Tibial artery (tissue), 4 donors: ENCODE results near the gene BCL2.
"Not testable (repeated sequence)": the region's sequence is repeated elsewhere in the genome, so short reads cannot be mapped to it uniquely, and the experiment has no call there.

ENCODE experiments used
- DNase-seq, 2 donors: peaks; one replicate each; pipeline ENCODE4 v3.0.0-alpha.2; 2019
- H3K27ac ChIP-seq, 2 donors: fragments of 200-600 bp; sonication (generic) in 1 of 2; 1 replicate in 1 of 2; 2 replicates in 1 of 2; pipeline ENCODE4 v1.5.1; 2018 to 2019; ENCODE audit warnings: mild to moderate bottlenecking in 1 of 2
- H3K27me3 ChIP-seq, 2 donors: fragments of 200-600 bp; sonication (generic) in 1 of 2; one replicate each; pipeline versions ENCODE4 v1.5.1 to v1.6.0; 2016 to 2019
- H3K36me3 ChIP-seq, 3 donors: fragments of 200-600 bp; sonication (generic) in 2 of 3; one replicate each; pipeline ENCODE4 v1.5.1; 2016 to 2019; ENCODE audit warnings: mild to moderate bottlenecking in 2 of 3
- H3K4me1 ChIP-seq, 4 donors: fragments of 200-600 bp; sonication (generic) in 2 of 4; 1 replicate in 3 of 4; 2 replicates in 1 of 4; pipeline ENCODE4 v1.5.1; 2016 to 2019
- H3K4me3 ChIP-seq, 2 donors: fragments of 200-600 bp; sonication (generic) in 1 of 2; 1 replicate in 1 of 2; 2 replicates in 1 of 2; pipeline ENCODE4 v1.5.1; 2018 to 2019; ENCODE audit warnings: mild to moderate bottlenecking in 2 of 2
- H3K9me3 ChIP-seq, 3 donors: fragments of 200-600 bp; sonication (generic) in 1 of 3; one replicate each; pipeline ENCODE4 v1.5.1; 2016 to 2019
- CTCF ChIP-seq, 2 experiments: fragments of 200-600 bp in 1 of 2; fragments of 450-650 bp in 1 of 2; IDR thresholded peaks; one replicate each; pipeline ENCODE4 v1.5.1; 2017 to 2019; ENCODE audit warnings: antibody characterized with exemption in 2 of 2, mild to moderate bottlenecking in 1 of 2, moderate library complexity in 1 of 2
- intact Hi-C: fragments of 100-400 bp; cut with DNase I; formaldehyde crosslinking; loops from one replicate; pipeline ENCODE4 v1.15.0; 2023; ENCODE audit warnings: low total_unique reads

BCL2 gene

GRCh38 chr18:63240531-63241316 is 78.8 kb downstream of the BCL2 start:
- no peaks in the 10 kb centered on the region for H3K36me3 ChIP-seq
- intact Hi-C loops: no loop called here
- H3K4me3 ChIP-seq: no peak overlapping the region
- no peaks in the 10 kb centered on the region for H3K9me3 ChIP-seq
- DNase-seq: no peak
- peak overlapping the region in 1 of 2 donors; percentile 13 for H3K27ac ChIP-seq
- TF ChIP-seq CTCF (IDR thresholded peaks at IDR 0.05): no peak
- peaks cover 0 to 38% (median 27%) of the 10 kb centered on the region in 4 donors for H3K4me1 ChIP-seq
- H3K27me3 ChIP-seq: no peaks in the 10 kb centered on the region

- H3K4me3 ChIP-seq: no peak overlapping the region
- no peaks in the 10 kb centered on the region for H3K9me3 ChIP-seq
- H3K36me3 ChIP-seq: no peaks in the 10 kb centered on the region
- no peak for DNase-seq
- peaks cover 0 to 43% (median 27%) of the 10 kb centered on the region in 4 donors for H3K4me1 ChIP-seq
- intact Hi-C loops: no loop called here
- peak overlapping the region; percentile 80 to 82 for H3K27ac ChIP-seq
- no peak for TF ChIP-seq CTCF (IDR thresholded peaks at IDR 0.05)
- H3K27me3 ChIP-seq: no peaks in the 10 kb centered on the region
Measured at GRCh38 chr18:63238693-63239075, 80.9 kb downstream of the BCL2 start.

GRCh38 chr18:63237881-63238692 is 81.5 kb downstream of the BCL2 start:
- no peaks in the 10 kb centered on the region for H3K27me3 ChIP-seq
- no peak for TF ChIP-seq CTCF (IDR thresholded peaks at IDR 0.05)
- no peaks in the 10 kb centered on the region for H3K9me3 ChIP-seq
- H3K36me3 ChIP-seq: no peaks in the 10 kb centered on the region
- intact Hi-C loops: no loop called here
- H3K27ac ChIP-seq: peak overlapping the region; percentile 80 to 82
- peak in 1 of 2 donors; percentile 74 for DNase-seq
- peak overlapping the region; percentile 24 to 38 for H3K4me3 ChIP-seq
- peaks cover 0 to 43% (median 27%) of the 10 kb centered on the region in 4 donors for H3K4me1 ChIP-seq

GRCh38 chr18:63236921-63237846 is 82.4 kb downstream of the BCL2 start:
- H3K9me3 ChIP-seq: no peaks in the 10 kb centered on the region
- no peaks in the 10 kb centered on the region for H3K36me3 ChIP-seq
- peak overlapping the region; percentile 80 to 82 for H3K27ac ChIP-seq
- no peak for TF ChIP-seq CTCF (IDR thresholded peaks at IDR 0.05)
- DNase-seq: peak; percentile 62 to 75
- H3K4me3 ChIP-seq: peak overlapping the region; percentile 24 to 38
- peaks cover 0 to 43% (median 29%) of the 10 kb centered on the region in 4 donors for H3K4me1 ChIP-seq
- H3K27me3 ChIP-seq: no peaks in the 10 kb centered on the region
- intact Hi-C loops: no loop called here

GRCh38 chr18:63236406-63236805 is 83.2 kb downstream of the BCL2 start:
- no peaks in the 10 kb centered on the region for H3K9me3 ChIP-seq
- intact Hi-C loops: no loop called here
- peak in 1 of 2 donors; percentile 51 for DNase-seq
- no peak for TF ChIP-seq CTCF (IDR thresholded peaks at IDR 0.05)
- peaks cover 0 to 41% (median 32%) of the 10 kb centered on the region in 4 donors for H3K4me1 ChIP-seq
- no peaks in the 10 kb centered on the region for H3K27me3 ChIP-seq
- H3K36me3 ChIP-seq: no peaks in the 10 kb centered on the region
- H3K27ac ChIP-seq: peak overlapping the region; percentile 80 to 82
- no peak overlapping the region for H3K4me3 ChIP-seq

- Histone ChIP-seq H3K27ac (peak overlapping the region; percentile 80 to 82), H3K4me1 (peaks cover 0 to 45% (median 31%) of the 10 kb centered on the region in 4 donors)
- H3K9me3 ChIP-seq, H3K4me3 ChIP-seq, H3K27me3 ChIP-seq, intact Hi-C loops, DNase-seq, H3K36me3 ChIP-seq: not testable (repeated sequence)
Measured at GRCh38 chr18:63235920-63236319, 83.6 kb downstream of the BCL2 start.
